Uterine smooth muscle cell (primary cell): ENCODE measurements around the gene TRDMT1. TPM values are rescaled to one million over a fixed set of nuclear protein-coding genes. Genes with fewer than 3 reads are reported as not detected.

Experiments used
- total RNA-seq: library from RNA; depleted of rRNA; stranded (reverse); fragments of >200 nt; gene quantifications from 2 replicates; pipeline ENCODE4 v1.2.3, GENCODE V29; 2014

The TRDMT1 gene, protein sequence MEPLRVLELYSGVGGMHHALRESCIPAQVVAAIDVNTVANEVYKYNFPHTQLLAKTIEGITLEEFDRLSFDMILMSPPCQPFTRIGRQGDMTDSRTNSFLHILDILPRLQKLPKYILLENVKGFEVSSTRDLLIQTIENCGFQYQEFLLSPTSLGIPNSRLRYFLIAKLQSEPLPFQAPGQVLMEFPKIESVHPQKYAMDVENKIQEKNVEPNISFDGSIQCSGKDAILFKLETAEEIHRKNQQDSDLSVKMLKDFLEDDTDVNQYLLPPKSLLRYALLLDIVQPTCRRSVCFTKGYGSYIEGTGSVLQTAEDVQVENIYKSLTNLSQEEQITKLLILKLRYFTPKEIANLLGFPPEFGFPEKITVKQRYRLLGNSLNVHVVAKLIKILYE
- 6.6 and 12.3 TPM in 2 replicates for total RNA-seq

GRCh38 chr10:17200912-17201793, at the start of gene TRDMT1:
TRDMT1 (minus strand) TSS chr10:17201672; CDS start chr10:17201634, 38 bp downstream.

GRCh38 chr10:17228091-17229015, 26.9 kb upstream of the TRDMT1 start, which contains the start of gene VIM:
VIM (plus strand) TSS chr10:17228241; CDS start chr10:17229423, 1,182 bp downstream.

DNA sequence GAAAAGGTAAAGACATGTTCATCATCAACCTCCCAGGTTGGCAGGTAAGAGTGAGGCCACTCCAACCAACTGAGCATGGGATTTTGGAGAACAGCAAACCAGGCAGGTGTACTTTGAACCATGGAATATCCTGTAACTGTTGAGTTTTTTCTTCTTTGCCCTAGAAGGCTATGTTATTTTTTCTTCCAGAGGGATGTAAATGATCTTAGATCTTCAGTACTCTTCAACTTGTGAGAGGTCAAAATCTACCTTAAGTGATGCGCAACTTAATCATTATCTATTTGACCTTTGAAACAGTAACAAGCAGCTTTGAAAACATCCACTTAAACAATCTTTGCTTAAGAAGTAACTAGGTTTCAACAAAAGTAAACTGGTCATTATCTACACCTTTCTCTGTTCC, 71.7 kb downstream of the TRDMT1 start, which contains the start of gene CUBN:
Gene CUBN (minus strand): TSS at position 71 of the 400 bp plus-strand sequence. CDS start 46 bp downstream, at position 25.

Other genes with a start within 250 kb of the TRDMT1 start
- gene CUBN, start 71.9 kb downstream of the TRDMT1 start, total RNA-seq: 0.87 and 1.5 TPM in 2 replicates
- 6,217 and 6,779 TPM in 2 replicates for gene VIM, start 26.6 kb upstream of the TRDMT1 start, total RNA-seq